ENCODE data around the gene WWP2.
"Not testable (repeated sequence)": the region's sequence is repeated elsewhere in the genome, so short reads cannot be mapped to it uniquely, and the experiment has no call there.

The WWP2 gene

DNA sequence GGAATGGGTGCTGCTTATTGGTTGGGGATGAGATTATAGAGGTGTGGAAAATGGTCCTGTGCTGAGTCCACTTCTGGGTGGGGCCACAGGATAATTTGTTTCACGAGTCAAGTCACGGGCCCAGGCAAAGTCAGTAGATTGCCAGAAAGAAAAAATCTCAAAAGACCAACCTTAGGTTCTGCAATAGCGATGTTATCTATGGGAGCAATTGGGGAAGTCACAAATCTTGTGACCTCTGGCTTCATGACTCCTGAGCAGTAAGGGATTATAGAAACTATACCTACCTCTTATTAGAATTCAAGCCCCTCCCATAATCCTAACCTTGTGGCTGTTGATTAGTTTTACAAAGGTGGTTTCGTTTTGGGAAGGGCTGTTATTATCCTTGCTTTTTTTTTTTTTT lies 31.4 kb downstream of the WWP2 start:
- no peaks in the 10 kb centered on the region for H3K9me3 ChIP-seq
- H3K27ac ChIP-seq: no peak overlapping the region
- peaks cover 6% of the 10 kb centered on the region; the same call in 1 of the 2 replicates for H3K4me1 ChIP-seq
- H4K20me1 ChIP-seq: peaks cover 26% of the 10 kb centered on the region
- H3K4me2 ChIP-seq: no peak overlapping the region
- no peak overlapping the region for H3K9ac ChIP-seq
- no peak overlapping the region for H3K4me3 ChIP-seq
- no peaks in the 10 kb centered on the region for H3K27me3 ChIP-seq
- peaks cover 49% of the 10 kb centered on the region for H3K36me3 ChIP-seq
- no peak for TF ChIP-seq Cebpa-rat (IDR thresholded peaks at IDR 0.05)

DNA sequence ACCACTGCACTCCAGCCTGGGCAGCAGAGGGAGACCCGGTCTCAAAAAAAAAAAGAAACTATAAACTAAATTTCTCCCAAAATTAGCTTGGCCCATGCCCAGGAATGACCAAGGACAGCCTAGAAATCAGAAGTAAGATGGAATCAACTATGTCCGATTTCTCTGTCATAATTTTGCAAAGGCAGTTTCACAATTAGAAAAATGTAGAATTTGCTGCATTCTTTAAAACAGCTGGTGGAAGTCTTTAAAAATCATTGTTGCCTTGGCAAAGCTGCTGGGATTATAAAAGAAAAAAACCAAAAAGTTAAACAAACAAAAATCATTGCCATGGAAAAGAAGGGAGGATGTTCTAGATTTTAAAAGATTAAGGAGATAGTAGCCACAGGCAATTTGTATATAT lies 32.4 kb downstream of the WWP2 start:
- Histone ChIP-seq H3K4me2 (no peak overlapping the region), H3K27me3 (no peaks in the 10 kb centered on the region), H3K27ac (no peak overlapping the region), H3K9ac (no peak overlapping the region), H3K4me3 (no peak overlapping the region), H3K4me1 (peaks cover 6% of the 10 kb centered on the region; the same call in 1 of the 2 replicates), H3K9me3 (no peaks in the 10 kb centered on the region), H3K36me3 (peaks cover 49% of the 10 kb centered on the region), H4K20me1 (peaks cover 26% of the 10 kb centered on the region)
- TF ChIP-seq Cebpa-rat (IDR thresholded peaks at IDR 0.05): no peak

DNA sequence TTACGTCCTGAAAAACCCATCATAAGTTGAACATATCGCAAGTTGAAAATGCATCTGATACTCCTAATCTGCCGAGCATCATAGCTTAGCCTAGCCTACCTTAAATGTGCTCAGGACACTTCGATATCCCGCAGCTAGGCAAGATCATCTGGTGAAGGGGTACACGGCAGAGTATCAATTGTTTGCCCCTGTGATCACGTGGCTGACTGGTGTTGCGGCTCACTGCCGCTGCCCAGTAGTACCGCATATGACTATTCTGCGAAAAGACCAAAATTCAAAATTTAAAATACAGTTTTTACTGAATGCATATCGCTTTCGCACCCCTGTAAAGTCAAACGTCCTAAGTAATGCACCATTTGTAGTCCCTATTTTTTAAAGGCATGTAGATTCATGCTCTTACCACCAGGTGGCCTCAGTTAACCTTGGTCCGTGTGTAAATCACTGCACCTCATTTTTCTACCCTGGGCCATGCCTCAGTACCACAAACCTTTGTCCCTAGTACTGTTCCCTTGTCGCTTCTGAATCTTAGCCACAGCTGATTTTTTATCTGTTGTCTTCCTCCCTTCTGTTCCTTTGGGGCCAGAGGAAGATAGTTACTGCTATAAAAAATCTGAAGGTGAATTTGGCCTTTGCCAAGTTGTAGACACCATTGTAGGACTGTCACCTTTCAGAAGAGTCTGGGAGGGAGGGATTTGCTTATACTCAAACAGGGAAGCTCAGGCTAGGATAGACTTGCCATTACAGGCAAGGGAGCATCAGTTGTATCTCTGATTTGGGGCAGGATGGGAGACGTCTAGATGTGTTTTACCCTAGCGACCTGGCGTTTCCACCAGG lies 34.4 kb downstream of the WWP2 start:
- no peak overlapping the region for H3K4me2 ChIP-seq
- peaks cover 42% of the 10 kb centered on the region for H3K36me3 ChIP-seq
- TF ChIP-seq Cebpa-rat (IDR thresholded peaks at IDR 0.05): no peak
- no peak overlapping the region for H3K27ac ChIP-seq
- peaks cover 6% of the 10 kb centered on the region; the same call in 1 of the 2 replicates for H3K4me1 ChIP-seq
- H3K27me3 ChIP-seq: no peaks in the 10 kb centered on the region
- peaks cover 26% of the 10 kb centered on the region for H4K20me1 ChIP-seq
- no peaks in the 10 kb centered on the region for H3K9me3 ChIP-seq
- H3K9ac ChIP-seq: no peak overlapping the region
- no peak overlapping the region for H3K4me3 ChIP-seq

DNA sequence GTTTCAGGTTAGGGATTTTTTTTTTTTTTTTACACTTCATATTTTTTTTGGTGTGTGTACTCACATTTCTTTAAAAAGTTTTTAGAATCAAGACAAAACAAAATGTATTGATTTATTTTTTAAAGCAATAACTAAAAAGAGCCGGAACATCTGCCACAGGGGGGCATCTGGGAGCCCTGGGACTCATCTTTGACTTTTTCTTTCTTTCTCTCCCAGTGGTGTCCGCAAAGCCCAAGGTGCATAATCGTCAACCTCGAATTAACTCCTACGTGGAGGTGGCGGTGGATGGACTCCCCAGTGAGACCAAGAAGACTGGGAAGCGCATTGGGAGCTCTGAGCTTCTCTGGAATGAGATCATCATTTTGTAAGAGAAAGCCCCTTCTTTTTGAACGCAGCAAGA lies 36.3 kb downstream of the WWP2 start:
- Histone ChIP-seq H3K36me3 (peaks cover 39% of the 10 kb centered on the region), H3K27ac (no peak overlapping the region), H3K27me3 (no peaks in the 10 kb centered on the region), H3K9me3 (no peaks in the 10 kb centered on the region), H3K9ac (no peak overlapping the region), H3K4me1 (peaks cover 6% of the 10 kb centered on the region; the same call in 1 of the 2 replicates), H4K20me1 (peaks cover 25% of the 10 kb centered on the region), H3K4me2 (no peak overlapping the region), H3K4me3 (no peak overlapping the region)
- no peak for TF ChIP-seq Cebpa-rat (IDR thresholded peaks at IDR 0.05)

DNA sequence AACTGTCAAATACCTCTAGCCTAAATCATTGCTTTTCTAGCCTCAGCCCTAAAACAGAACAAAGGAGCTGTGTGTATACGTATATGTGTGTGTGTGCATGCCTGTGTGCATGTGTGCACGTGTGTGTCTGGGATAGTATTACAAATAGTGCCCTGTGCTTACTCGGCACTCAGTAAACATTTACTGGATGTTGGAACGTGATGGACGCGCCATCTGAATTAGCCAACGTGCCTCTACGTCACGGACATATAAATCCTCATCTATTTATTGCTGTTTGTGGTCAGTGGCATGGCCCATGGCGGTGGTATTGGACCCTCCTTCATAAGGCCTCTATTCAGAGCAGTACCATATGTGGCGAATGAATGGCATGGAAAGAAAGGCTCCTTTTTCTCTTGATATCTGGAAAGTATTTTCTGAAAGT lies 37.5 kb downstream of the WWP2 start:
- Histone ChIP-seq H3K4me1 (peaks cover 5% of the 10 kb centered on the region; the same call in 1 of the 2 replicates), H3K4me3 (no peak overlapping the region), H3K27ac (no peak overlapping the region), H3K36me3 (peaks cover 46% of the 10 kb centered on the region), H3K4me2 (no peak overlapping the region), H4K20me1 (peaks cover 13% of the 10 kb centered on the region), H3K9me3 (no peaks in the 10 kb centered on the region), H3K27me3 (no peaks in the 10 kb centered on the region), H3K9ac (no peak overlapping the region)
- TF ChIP-seq Cebpa-rat (IDR thresholded peaks at IDR 0.05): no peak

DNA sequence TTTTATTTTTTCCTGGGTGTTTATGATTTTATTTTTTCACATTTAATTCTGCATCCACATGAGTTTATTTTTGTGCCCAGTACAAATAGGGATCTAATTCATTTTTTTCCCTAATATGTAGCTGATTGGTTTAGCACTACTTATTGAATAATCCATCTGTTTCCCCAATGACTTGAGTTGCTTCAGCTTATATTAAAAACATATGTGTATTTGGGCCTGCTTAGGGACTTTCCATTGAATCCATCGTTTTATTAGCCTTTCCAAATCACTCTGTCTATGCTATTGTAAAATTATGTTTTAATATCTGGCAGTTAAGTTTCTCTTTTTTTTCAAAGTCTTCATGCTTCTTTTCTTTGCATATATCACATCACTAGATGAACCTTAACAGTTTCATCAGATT lies 42.2 kb downstream of the WWP2 start:
- H3K9me3 ChIP-seq: no peaks in the 10 kb centered on the region
- H3K4me2 ChIP-seq: no peak overlapping the region
- TF ChIP-seq Cebpa-rat (IDR thresholded peaks at IDR 0.05): no peak
- H3K36me3 ChIP-seq: peaks cover 58% of the 10 kb centered on the region
- no peak overlapping the region for H3K27ac ChIP-seq
- no peaks in the 10 kb centered on the region for H3K27me3 ChIP-seq
- peaks cover 7% of the 10 kb centered on the region for H3K4me1 ChIP-seq
- no peak overlapping the region for H3K4me3 ChIP-seq
- no peak overlapping the region for H3K9ac ChIP-seq
- H4K20me1 ChIP-seq: no peaks in the 10 kb centered on the region

DNA sequence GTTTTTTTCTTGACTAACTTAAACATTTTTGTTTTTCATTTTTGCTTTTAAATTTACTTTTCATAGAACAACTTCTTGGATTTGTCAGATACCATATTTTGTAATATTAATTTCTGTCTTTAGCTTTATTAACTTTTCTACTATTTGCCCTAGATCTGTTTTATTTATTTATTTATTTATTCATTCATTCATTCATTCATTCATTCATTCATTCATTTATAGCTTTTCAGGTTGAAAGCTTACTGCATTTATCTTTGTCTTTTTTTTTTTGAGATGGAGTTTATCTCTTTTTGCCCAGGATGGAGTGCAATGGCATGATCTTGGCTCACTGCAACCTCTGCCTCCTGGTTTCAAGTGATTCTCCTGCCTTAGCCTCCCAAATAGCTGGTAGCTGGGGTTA lies 44.6 kb downstream of the WWP2 start:
- not testable (repeated sequence) for H3K9me3 ChIP-seq, H3K27ac ChIP-seq, H4K20me1 ChIP-seq, H3K4me3 ChIP-seq, H3K4me2 ChIP-seq, H3K9ac ChIP-seq, H3K27me3 ChIP-seq
- H3K36me3 ChIP-seq: peaks cover 51% of the 10 kb centered on the region
- peaks cover 32% of the 10 kb centered on the region for H3K4me1 ChIP-seq

DNA sequence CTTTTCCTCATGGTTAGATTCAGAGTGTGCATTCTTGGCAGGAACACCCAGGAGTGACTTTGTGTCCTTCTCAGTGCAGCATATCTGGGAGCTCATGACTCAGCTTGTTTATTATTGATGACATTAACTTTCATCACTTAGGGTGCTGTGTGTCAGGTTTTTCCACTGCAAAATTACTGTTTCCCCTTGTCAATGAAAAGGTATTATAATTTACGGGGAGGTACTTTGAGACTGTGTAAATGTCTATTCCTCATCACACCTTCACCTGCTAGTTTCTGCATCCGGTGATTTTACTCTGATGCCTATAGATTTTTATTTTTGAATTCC lies 50.5 kb downstream of the WWP2 start:
- peaks cover 43% of the 10 kb centered on the region for H3K4me1 ChIP-seq
- no peak overlapping the region for H3K4me2 ChIP-seq
- peaks cover 5% of the 10 kb centered on the region for H3K9me3 ChIP-seq
- no peak overlapping the region for H3K4me3 ChIP-seq
- no peaks in the 10 kb centered on the region for H4K20me1 ChIP-seq
- H3K27me3 ChIP-seq: no peaks in the 10 kb centered on the region
- H3K9ac ChIP-seq: no peak overlapping the region
- no peak overlapping the region for H3K27ac ChIP-seq
- no peak for TF ChIP-seq Cebpa-rat (IDR thresholded peaks at IDR 0.05)
- H3K36me3 ChIP-seq: peaks cover 53% of the 10 kb centered on the region

DNA sequence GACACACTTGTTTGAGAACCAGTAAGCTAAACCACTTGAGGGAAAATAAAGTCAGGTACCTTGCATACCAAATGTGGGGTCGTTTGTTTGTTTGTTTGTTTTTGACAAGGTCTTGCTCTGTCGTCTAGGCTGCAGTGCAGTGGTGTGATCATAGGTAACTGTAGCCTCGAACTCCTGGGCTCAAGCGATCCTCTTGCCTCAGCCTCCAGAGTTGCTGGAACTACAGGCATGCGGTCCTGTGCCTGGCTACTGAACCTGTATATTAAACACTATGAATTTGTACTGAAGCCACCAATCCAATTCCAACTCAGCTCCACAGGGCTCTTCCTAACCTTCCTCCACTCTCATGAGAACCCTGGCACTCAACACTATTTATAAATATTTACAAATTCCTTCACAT lies 51.9 kb downstream of the WWP2 start:
- Histone ChIP-seq H3K9me3 (peaks cover 10% of the 10 kb centered on the region), H3K36me3 (peaks cover 55% of the 10 kb centered on the region)

DNA sequence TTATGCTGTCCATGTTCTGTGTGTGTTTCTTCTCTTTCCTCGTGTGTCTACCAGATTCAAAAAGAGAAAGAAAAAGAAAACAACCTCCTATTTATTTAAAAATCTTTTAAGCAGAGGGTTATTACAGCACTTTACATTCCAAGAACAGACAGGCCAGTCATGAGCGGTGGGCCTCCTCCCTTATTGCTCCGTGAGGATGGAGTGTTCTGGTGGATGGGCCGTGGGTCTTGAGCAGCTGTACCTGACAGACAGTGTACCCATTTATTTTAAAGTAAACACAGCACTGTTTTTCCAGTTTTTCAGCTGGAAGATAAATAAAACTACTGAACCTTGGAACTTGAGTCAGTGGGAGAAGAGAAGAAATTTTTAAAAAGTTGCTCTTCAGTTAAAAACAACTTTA lies 52.4 kb downstream of the WWP2 start:
- Histone ChIP-seq H3K4me1 (peaks cover 33% of the 10 kb centered on the region), H3K27me3 (no peaks in the 10 kb centered on the region), H4K20me1 (no peaks in the 10 kb centered on the region), H3K27ac (no peak overlapping the region), H3K4me3 (no peak overlapping the region), H3K4me2 (no peak overlapping the region), H3K9ac (no peak overlapping the region), H3K36me3 (peaks cover 60% of the 10 kb centered on the region), H3K9me3 (peaks cover 10% of the 10 kb centered on the region)
- TF ChIP-seq Cebpa-rat (IDR thresholded peaks at IDR 0.05): no peak

More for the DNA sequence above, 51.9 kb downstream of the WWP2 start:
- TF ChIP-seq Cebpa-rat (IDR thresholded peaks at IDR 0.05): no peak
- Histone ChIP-seq H4K20me1 (no peaks in the 10 kb centered on the region), H3K27ac (no peak overlapping the region), H3K4me1 (peaks cover 38% of the 10 kb centered on the region), H3K4me3 (no peak overlapping the region), H3K9ac (no peak overlapping the region), H3K4me2 (no peak overlapping the region), H3K27me3 (no peaks in the 10 kb centered on the region)

DNA sequence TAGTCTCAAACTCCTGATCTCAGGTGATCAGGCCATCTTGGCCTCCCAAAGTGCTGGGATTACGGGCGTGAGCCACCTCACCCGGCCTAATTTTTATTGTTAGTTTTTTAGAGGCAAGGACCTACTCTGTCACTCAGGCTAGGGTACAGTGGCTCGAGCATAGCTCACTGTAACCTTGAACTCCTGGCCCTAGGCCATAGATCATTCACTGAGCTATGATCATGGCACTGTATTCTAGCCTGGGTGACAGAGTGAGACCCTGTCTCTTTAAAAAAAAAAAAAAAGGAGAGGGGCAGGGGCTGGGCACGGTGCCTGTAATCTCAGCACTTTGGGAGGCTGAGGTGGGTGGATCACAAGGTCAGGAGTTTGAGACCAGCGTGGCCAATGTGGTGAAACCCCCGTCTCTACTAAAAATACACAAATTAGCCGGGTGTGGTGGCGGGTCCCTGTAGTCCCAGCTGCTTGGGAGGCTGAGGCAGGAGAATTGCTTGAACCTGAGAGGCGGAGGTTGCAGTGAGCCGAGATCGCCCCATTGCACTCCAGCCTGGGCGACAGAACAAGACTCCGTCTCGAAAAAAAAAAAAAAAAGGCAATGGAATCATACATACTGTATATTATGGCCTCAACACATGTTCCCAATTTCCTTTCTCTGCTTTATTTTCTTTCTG lies 53.2 kb downstream of the WWP2 start:
- H3K4me2 ChIP-seq, H4K20me1 ChIP-seq, H3K9ac ChIP-seq, H3K27me3 ChIP-seq, H3K4me3 ChIP-seq, H3K27ac ChIP-seq: not testable (repeated sequence)
- Histone ChIP-seq H3K36me3 (peaks cover 60% of the 10 kb centered on the region), H3K4me1 (peaks cover 25% of the 10 kb centered on the region), H3K9me3 (peaks cover 10% of the 10 kb centered on the region)

All from BLaER1 (cell line).